ENCODE measurements around the gene CGB7.

DNA sequence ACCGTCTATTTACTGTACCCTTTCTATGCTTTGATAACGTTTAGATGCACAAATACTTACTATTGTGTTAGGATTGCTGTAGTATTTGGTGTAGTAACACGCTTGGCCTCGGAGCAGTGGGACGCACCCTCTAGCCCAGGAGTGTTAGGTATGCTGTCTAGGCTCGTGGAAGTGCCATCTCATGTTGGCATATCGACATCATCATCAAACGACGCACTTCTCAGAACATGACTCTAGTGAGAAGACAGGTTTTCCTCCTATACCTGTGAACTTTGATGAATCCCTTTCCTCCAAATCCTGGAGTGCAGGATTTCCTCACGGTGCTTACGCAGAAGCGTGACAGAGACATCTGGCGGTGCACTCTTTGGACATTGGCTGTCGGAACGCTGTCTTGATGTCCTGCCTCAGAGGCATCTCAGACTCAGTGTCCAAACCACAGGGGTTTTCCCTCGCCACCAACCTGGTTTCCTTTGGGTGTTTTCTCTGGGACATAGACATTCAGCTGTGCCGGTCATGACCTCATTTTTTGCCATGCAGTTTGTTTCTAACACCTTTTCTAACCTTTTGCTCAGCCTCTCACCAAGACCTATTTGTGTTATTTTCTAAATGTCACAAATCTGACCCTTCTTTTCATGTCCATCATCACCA lies 34.0 kb upstream of the CGB7 start:
- TF ChIP-seq EZH2phosphoT487 (IDR thresholded peaks at IDR 0.05; ENCODE audit: insufficient read depth, low read depth) (no peak), EZH2 (IDR thresholded peaks at IDR 0.05; ENCODE audit: insufficient read depth, poor library complexity, severe bottlenecking) (no peak)
